ENCODE data around the gene JPH4.

DNA sequence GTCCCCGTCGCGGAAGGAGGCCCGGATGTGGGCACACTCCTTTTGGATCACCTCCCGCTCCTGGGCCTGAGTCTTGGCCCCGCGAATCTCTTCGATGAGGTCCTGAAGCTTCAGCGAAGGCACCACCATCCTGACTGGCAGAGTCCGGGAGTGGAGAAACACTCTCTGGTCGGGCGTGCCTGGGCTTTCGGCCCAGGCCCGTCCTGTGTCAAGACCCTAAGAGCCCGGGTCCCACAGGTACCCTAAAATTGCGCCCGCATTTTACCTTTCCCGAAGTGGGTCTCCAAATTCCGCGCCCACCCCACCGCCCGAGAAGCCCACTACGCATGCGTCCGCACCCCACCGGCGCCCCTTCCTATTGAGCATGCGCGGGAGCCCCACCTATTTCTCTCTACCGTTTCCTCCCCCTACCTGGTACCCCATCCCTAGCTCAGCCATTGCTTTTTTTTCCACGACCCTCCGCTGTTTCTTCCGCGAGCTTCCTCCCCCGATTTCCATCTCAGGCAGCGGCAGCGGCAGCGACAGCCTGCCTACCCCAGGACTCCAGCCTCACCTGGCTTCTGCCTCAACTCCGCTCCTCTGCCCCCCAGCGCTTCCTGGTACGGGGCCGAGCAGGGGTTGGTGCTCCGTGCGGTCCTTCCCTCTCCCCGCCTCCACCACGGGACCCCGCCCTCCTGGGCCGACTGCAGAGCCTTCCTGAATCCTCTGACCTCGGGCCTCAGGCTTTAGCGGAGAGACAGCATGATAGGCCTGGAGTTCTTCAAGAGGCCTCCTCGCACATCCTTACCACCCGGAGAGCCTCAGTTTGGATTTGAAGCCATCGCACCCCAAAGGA is 11.2 kb downstream of the JPH4 start, which contains the start of gene AP1G2:
- TF ChIP-seq, protein P1, sequence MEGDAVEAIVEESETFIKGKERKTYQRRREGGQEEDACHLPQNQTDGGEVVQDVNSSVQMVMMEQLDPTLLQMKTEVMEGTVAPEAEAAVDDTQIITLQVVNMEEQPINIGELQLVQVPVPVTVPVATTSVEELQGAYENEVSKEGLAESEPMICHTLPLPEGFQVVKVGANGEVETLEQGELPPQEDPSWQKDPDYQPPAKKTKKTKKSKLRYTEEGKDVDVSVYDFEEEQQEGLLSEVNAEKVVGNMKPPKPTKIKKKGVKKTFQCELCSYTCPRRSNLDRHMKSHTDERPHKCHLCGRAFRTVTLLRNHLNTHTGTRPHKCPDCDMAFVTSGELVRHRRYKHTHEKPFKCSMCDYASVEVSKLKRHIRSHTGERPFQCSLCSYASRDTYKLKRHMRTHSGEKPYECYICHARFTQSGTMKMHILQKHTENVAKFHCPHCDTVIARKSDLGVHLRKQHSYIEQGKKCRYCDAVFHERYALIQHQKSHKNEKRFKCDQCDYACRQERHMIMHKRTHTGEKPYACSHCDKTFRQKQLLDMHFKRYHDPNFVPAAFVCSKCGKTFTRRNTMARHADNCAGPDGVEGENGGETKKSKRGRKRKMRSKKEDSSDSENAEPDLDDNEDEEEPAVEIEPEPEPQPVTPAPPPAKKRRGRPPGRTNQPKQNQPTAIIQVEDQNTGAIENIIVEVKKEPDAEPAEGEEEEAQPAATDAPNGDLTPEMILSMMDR (IDR thresholded peaks at IDR 0.05; ENCODE audit: low read length): no peak
- no peak for TF ChIP-seq EZH2 (IDR thresholded peaks at IDR 0.05; ENCODE audit: borderline replicate concordance, low read length)
